PC-9 (cell line): ENCODE measurements around the gene CFAP20DC. TPM values are rescaled to one million over a fixed set of nuclear protein-coding genes. Genes with fewer than 3 reads are reported as not detected.

ENCODE experiments used
- BruUV-seq: library from RNA; stranded (reverse); fragments of 400-500 nt; replicated peaks from 2 replicates; lab custom pipeline; 2021; lab: Mats Ljungman, UMichigan
- CTCF ChIA-PET: fragments of 300-600 bp; sonication (Branson Sonifier 250); formaldehyde crosslinking; loops from one replicate; lab custom pipeline; 2022; ENCODE audit warnings: antibody characterized with exemption; lab: Charles Lee
- POLR2A ChIA-PET: fragments of 300-600 bp; sonication (Branson Sonifier 250); formaldehyde crosslinking; loops from one replicate; lab custom pipeline; 2022; ENCODE audit warnings: antibody characterized with exemption; ENCODE audit not compliant: unreplicated experiment; lab: Charles Lee
- DNase-seq, 2 experiments: peaks; one replicate each; pipeline versions ENCODE4 v3.0.0 to v3.0.0-alpha.2; 2015 to 2022; ENCODE audit warnings: mixed read lengths in 1 of 2
- H2AFZ ChIP-seq: fragments of 200-600 bp; sonication (generic); 2 replicates; pipeline ENCODE4 v1.8.1; 2017; ENCODE audit warnings: antibody characterized with exemption
- H3F3A ChIP-seq: fragments of 200-600 bp; sonication (generic); 2 replicates; pipeline ENCODE4 v1.8.1; 2017; ENCODE audit warnings: antibody characterized with exemption, mild to moderate bottlenecking, low read depth; ENCODE audit not compliant: insufficient read depth
- H3K27ac ChIP-seq: fragments of 200-600 bp; sonication (generic); 2 replicates; pipeline ENCODE4 v1.6.1; 2016; ENCODE audit warnings: mixed run types
- H3K27me3 ChIP-seq: fragments of 200-600 bp; sonication (generic); 2 replicates; pipeline ENCODE4 v1.6.1; 2016; ENCODE audit warnings: low read depth, mixed run types; ENCODE audit not compliant: insufficient read depth
- H3K36me3 ChIP-seq: fragments of 200-600 bp; sonication (generic); 2 replicates; pipeline ENCODE4 v1.6.1; 2016; ENCODE audit warnings: low read depth, mixed run types
- H3K4me1 ChIP-seq: fragments of 200-600 bp; sonication (generic); replicated peaks from 2 replicates; pipeline ENCODE4 v1.6.1; 2016; ENCODE audit warnings: mixed run types; ENCODE audit not compliant: insufficient read depth
- H3K4me2 ChIP-seq: fragments of 200-600 bp; sonication (generic); 2 replicates; pipeline ENCODE4 v1.6.1; 2017; ENCODE audit warnings: mixed run types
- H3K4me3 ChIP-seq: fragments of 200-600 bp; sonication (generic); 2 replicates; pipeline ENCODE4 v1.6.1; 2016; ENCODE audit warnings: mixed run types
- H3K79me2 ChIP-seq: fragments of 200-600 bp; sonication (generic); 2 replicates; pipeline ENCODE4 v1.6.1; 2017; ENCODE audit warnings: low read depth, mixed run types
- H3K9me2 ChIP-seq: fragments of 200-600 bp; sonication (generic); 2 replicates; pipeline ENCODE4 v1.8.1; 2017; ENCODE audit warnings: mild to moderate bottlenecking; ENCODE audit not compliant: insufficient read depth
- H3K9me3 ChIP-seq: fragments of 200-600 bp; sonication (generic); 2 replicates; pipeline ENCODE4 v1.8.1; 2016; ENCODE audit warnings: low read depth; ENCODE audit not compliant: insufficient read depth
- H4K20me1 ChIP-seq: fragments of 200-600 bp; sonication (generic); 2 replicates; pipeline ENCODE4 v1.8.1; 2017; ENCODE audit not compliant: insufficient read depth
- EZH2 ChIP-seq: fragments of 200-600 bp; sonication (generic); IDR thresholded peaks from 2 replicates; pipeline ENCODE4 v1.8.0; 2017; ENCODE audit warnings: antibody characterized with exemption, low read depth
- intact Hi-C: fragments of 100-400 bp; cut with micrococcal nuclease; formaldehyde crosslinking; loops from one replicate; pipeline ENCODE4 v1.10.0; 2022; ENCODE audit not compliant: unreplicated experiment
- total RNA-seq: library from RNA; stranded (reverse); gene quantifications from 2 replicates; pipeline ENCODE4 v1.2.3, GENCODE V29; 2021
- TF ChIP-seq, protein P1 (sequence below): fragments of 200-600 bp; sonication (generic); conservative IDR thresholded peaks from 2 replicates; pipeline ENCODE4 v1.6.1; 2017; ENCODE audit warnings: mixed run types, antibody characterized with exemption, mild to moderate bottlenecking, moderate library complexity

CFAP20DC gene
- total RNA-seq, 1 experiment from 2014 or later: 6.7 TPM

- no peaks in the 10 kb centered on the region for H4K20me1 ChIP-seq
- no TSS peak for BruUV-seq
- no peaks in the 10 kb centered on the region for H3K9me2 ChIP-seq
- no peaks in the 10 kb centered on the region for H3K4me1 ChIP-seq
- H3F3A ChIP-seq: no peaks in the 10 kb centered on the region
- no peaks in the 10 kb centered on the region for H3K36me3 ChIP-seq
- no peak for DNase-seq
- no peak overlapping the region for H2AFZ ChIP-seq
- H3K27ac ChIP-seq: no peak overlapping the region
- TF ChIP-seq EZH2: no peak
- TF ChIP-seq, protein P1, sequence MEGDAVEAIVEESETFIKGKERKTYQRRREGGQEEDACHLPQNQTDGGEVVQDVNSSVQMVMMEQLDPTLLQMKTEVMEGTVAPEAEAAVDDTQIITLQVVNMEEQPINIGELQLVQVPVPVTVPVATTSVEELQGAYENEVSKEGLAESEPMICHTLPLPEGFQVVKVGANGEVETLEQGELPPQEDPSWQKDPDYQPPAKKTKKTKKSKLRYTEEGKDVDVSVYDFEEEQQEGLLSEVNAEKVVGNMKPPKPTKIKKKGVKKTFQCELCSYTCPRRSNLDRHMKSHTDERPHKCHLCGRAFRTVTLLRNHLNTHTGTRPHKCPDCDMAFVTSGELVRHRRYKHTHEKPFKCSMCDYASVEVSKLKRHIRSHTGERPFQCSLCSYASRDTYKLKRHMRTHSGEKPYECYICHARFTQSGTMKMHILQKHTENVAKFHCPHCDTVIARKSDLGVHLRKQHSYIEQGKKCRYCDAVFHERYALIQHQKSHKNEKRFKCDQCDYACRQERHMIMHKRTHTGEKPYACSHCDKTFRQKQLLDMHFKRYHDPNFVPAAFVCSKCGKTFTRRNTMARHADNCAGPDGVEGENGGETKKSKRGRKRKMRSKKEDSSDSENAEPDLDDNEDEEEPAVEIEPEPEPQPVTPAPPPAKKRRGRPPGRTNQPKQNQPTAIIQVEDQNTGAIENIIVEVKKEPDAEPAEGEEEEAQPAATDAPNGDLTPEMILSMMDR: no peak
- no peak overlapping the region for H3K4me2 ChIP-seq
- no peaks in the 10 kb centered on the region for H3K79me2 ChIP-seq
- no peaks in the 10 kb centered on the region for H3K27me3 ChIP-seq
- no peak overlapping the region for H3K4me3 ChIP-seq
- ChIA-PET POLR2A (no interaction called here), CTCF (no interaction called here)
- H3K9me3 ChIP-seq: no peaks in the 10 kb centered on the region
- intact Hi-C loops: no loop called here
Observed at GRCh38 chr3:59084583-59084982, 34.8 kb upstream of the CFAP20DC start.

DNA sequence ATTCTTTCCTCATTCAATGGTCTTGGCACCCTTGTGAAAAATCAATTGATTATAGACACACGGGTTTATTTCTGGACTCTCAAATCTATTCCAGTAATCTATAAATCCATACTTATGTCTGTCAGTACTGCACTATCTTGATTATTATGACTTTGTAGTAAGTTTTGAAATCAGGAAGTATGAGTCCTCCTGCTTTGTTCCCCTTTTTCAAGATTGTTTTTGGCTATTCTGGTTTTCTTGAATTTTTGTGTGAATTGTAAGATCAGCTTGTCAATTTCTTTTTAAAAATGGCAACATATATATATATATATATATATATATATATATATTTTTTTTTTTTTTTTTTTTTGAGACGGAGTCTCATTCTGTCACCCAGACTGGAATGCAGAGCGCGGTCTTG, 32.3 kb upstream of the CFAP20DC start:
- H3K79me2 ChIP-seq: no peaks in the 10 kb centered on the region
- no peak overlapping the region for H3K27ac ChIP-seq
- H3K4me3 ChIP-seq: no peak overlapping the region
- TF ChIP-seq EZH2: no peak
- TF ChIP-seq, protein P1: no peak
- H3K4me2 ChIP-seq: no peak overlapping the region
- H4K20me1 ChIP-seq: no peaks in the 10 kb centered on the region
- H3K36me3 ChIP-seq: no peaks in the 10 kb centered on the region
- no TSS peak for BruUV-seq
- H3K27me3 ChIP-seq: no peaks in the 10 kb centered on the region
- H2AFZ ChIP-seq: no peak overlapping the region
- H3F3A ChIP-seq: no peaks in the 10 kb centered on the region
- no peaks in the 10 kb centered on the region for H3K9me2 ChIP-seq
- no peaks in the 10 kb centered on the region for H3K4me1 ChIP-seq
- ChIA-PET CTCF (no interaction called here), POLR2A (no interaction called here)
- intact Hi-C loops: no loop called here
- DNase-seq: no peak
- no peaks in the 10 kb centered on the region for H3K9me3 ChIP-seq

GRCh38 chr3:59081071-59081470, 31.2 kb upstream of the CFAP20DC start:
- CTCF ChIA-PET: no interaction called here
- Histone ChIP-seq H3K27me3 (no peaks in the 10 kb centered on the region), H3K36me3 (no peaks in the 10 kb centered on the region), H3K9me3 (no peaks in the 10 kb centered on the region), H3K79me2 (no peaks in the 10 kb centered on the region), H3F3A (no peaks in the 10 kb centered on the region), H3K27ac (no peak overlapping the region), H3K4me3 (no peak overlapping the region), H3K9me2 (no peaks in the 10 kb centered on the region), H4K20me1 (no peaks in the 10 kb centered on the region), H2AFZ (no peak overlapping the region), H3K4me1 (no peaks in the 10 kb centered on the region), H3K4me2 (no peak overlapping the region)
- TF ChIP-seq, protein P1: no peak
- TF ChIP-seq EZH2: no peak
- no TSS peak for BruUV-seq
- peak in 1 of 2 experiments; percentile 6 for DNase-seq
- POLR2A ChIA-PET: no interaction called here
- intact Hi-C loops: no loop called here
